GM23248 (cell line): ENCODE results near the gene IGSF11.
"Not testable (repeated sequence)": the region's sequence is repeated elsewhere in the genome, so short reads cannot be mapped to it uniquely, and the experiment has no call there.

Source experiments
- EZH2 ChIP-seq: fragments of 200-600 bp; sonication (generic); IDR thresholded peaks from 2 replicates; pipeline ENCODE4 v1.6.1; 2018; ENCODE audit warnings: antibody characterized with exemption, mild to moderate bottlenecking; ENCODE audit not compliant: insufficient read depth, poor library complexity, severe bottlenecking
- EZH2phosphoT487 ChIP-seq: fragments of 200-600 bp; sonication (generic); IDR thresholded peaks from 2 replicates; pipeline ENCODE4 v1.6.1; 2018; ENCODE audit warnings: antibody characterized with exemption, moderate library complexity, mild to moderate bottlenecking, low read depth; ENCODE audit not compliant: insufficient read depth

- not testable (repeated sequence) for TF ChIP-seq EZH2phosphoT487, EZH2
Measured at GRCh38 chr3:118851466-118852193, 183.0 kb downstream of the IGSF11 start.
